HuH-7.5 (cell line): ENCODE measurements around the gene PIR.

Experiments used
- DNase-seq: peaks from one replicate; pipeline ENCODE4 v3.0.0; 2011; ENCODE audit warnings: low spot score

PIR gene

GRCh38 chrX:15416133-15416993 lies 76.8 kb downstream of the PIR start:
- no peak for DNase-seq

- DNase-seq, result no peak
These were observed 80.0 kb downstream of the PIR start for GRCh38 chrX:15413101-15413500.

GRCh38 chrX:15410947-15411346 lies 82.2 kb downstream of the PIR start:
- DNase-seq, result no peak

GRCh38 chrX:15410430-15410829 lies 82.7 kb downstream of the PIR start:
- no peak for DNase-seq

- DNase-seq, result no peak
These were observed 87.3 kb downstream of the PIR start for GRCh38 chrX:15405846-15406245.

- DNase-seq, result no peak
These were observed 88.6 kb downstream of the PIR start for GRCh38 chrX:15404401-15405096.

GRCh38 chrX:15401378-15401777 lies 91.8 kb downstream of the PIR start:
- DNase-seq, result no peak

- no peak for DNase-seq
These were observed 93.2 kb downstream of the PIR start for GRCh38 chrX:15399962-15400391.

- DNase-seq, result no peak
These were observed 94.3 kb downstream of the PIR start for GRCh38 chrX:15398874-15399273.

- DNase-seq, result no peak
These were observed 97.3 kb downstream of the PIR start for GRCh38 chrX:15395789-15396188.

GRCh38 chrX:15391850-15392249 lies 101.3 kb downstream of the PIR start:
- no peak for DNase-seq

- no peak for DNase-seq
These were observed 108.8 kb downstream of the PIR start, which contains the start of gene VEGFD for GRCh38 chrX:15384304-15384703. VEGFD (minus strand) TSS chrX:15384413; CDS start chrX:15383946, 467 bp downstream.

GRCh38 chrX:15382813-15383212 lies 110.3 kb downstream of the PIR start:
- no peak for DNase-seq

- no peak for DNase-seq
These were observed 116.2 kb downstream of the PIR start for GRCh38 chrX:15376956-15377355.

GRCh38 chrX:15373976-15374375 lies 119.2 kb downstream of the PIR start:
- no peak for DNase-seq

- no peak for DNase-seq
These were observed 126.4 kb downstream of the PIR start for GRCh38 chrX:15366506-15367352.

- no peak for DNase-seq
These were observed 133.4 kb downstream of the PIR start for GRCh38 chrX:15359701-15360100.

- DNase-seq, result no peak
These were observed 134.6 kb downstream of the PIR start for GRCh38 chrX:15358533-15358932.

GRCh38 chrX:15356444-15356843 lies 136.7 kb downstream of the PIR start:
- no peak for DNase-seq

- DNase-seq, result no peak
These were observed 142.7 kb downstream of the PIR start for GRCh38 chrX:15350329-15350996.

- DNase-seq, result no peak
These were observed 144.1 kb downstream of the PIR start for GRCh38 chrX:15349046-15349445.

GRCh38 chrX:15345976-15346375 lies 147.2 kb downstream of the PIR start:
- no peak for DNase-seq
